MCF 10A (cell line): ENCODE data around the gene UBQLN3. TPM values are rescaled to one million over a fixed set of nuclear protein-coding genes. Genes with fewer than 3 reads are reported as not detected.

ENCODE experiments used
- BruUV-seq: library from RNA; stranded (reverse); fragments of 400-500 nt; replicated peaks from 2 replicates; lab custom pipeline; 2021; lab: Mats Ljungman, UMichigan
- CTCF ChIA-PET: fragments of 300-600 bp; sonication (Branson Sonifier 250); formaldehyde crosslinking; extraction: SDS; loops from one replicate; lab custom pipeline; 2021; ENCODE audit warnings: antibody characterized with exemption, inconsistent platforms; lab: Yijun Ruan, JAX
- POLR2A ChIA-PET: fragments of 300-600, 350-650 bp; sonication (Branson Sonifier 250); formaldehyde crosslinking; extraction: SDS; loops from one replicate; lab custom pipeline; 2020; ENCODE audit warnings: antibody characterized with exemption, inconsistent platforms; lab: Yijun Ruan, JAX
- DNase-seq: peaks from one replicate; pipeline ENCODE4 v3.0.0-alpha.2; 2018; ENCODE audit not compliant: unreplicated experiment
- H3K27ac Mint-ChIP-seq: one replicate; pipeline ENCODE4 v1.8.0; 2022; ENCODE audit warnings: mild to moderate bottlenecking, low read depth, mixed read lengths; ENCODE audit not compliant: unreplicated experiment
- H3K27me3 Mint-ChIP-seq: one replicate; pipeline ENCODE4 v1.8.0; 2022; ENCODE audit warnings: mixed read lengths; ENCODE audit not compliant: insufficient read depth, unreplicated experiment
- H3K36me3 Mint-ChIP-seq: one replicate; pipeline ENCODE4 v1.8.0; 2022; ENCODE audit warnings: mild to moderate bottlenecking, moderate library complexity, mixed read lengths; ENCODE audit not compliant: insufficient read depth, unreplicated experiment
- H3K4me1 Mint-ChIP-seq: one replicate; pipeline ENCODE4 v1.8.0; 2022; ENCODE audit warnings: mixed read lengths; ENCODE audit not compliant: insufficient read depth, unreplicated experiment
- H3K4me3 Mint-ChIP-seq: one replicate; pipeline ENCODE4 v1.8.0; 2022; ENCODE audit warnings: mild to moderate bottlenecking, moderate library complexity, mixed read lengths; ENCODE audit not compliant: unreplicated experiment
- H3K9me3 Mint-ChIP-seq: one replicate; pipeline ENCODE4 v1.8.0; 2022; ENCODE audit warnings: mixed read lengths; ENCODE audit not compliant: unreplicated experiment
- CTCF ChIP-seq: fragments of 200-600 bp; IDR thresholded peaks from one replicate; pipeline ENCODE4 v1.8.0; 2022; ENCODE audit warnings: antibody characterized with exemption, mild to moderate bottlenecking; ENCODE audit not compliant: unreplicated experiment
- intact Hi-C: fragments of 100-400 bp; cut with micrococcal nuclease; formaldehyde crosslinking; loops from 2 replicates; pipeline ENCODE4 v1.14.1; 2022
- total RNA-seq: library from RNA; stranded (reverse); gene quantifications from 2 replicates; pipeline ENCODE4 v1.2.3, GENCODE V29; 2022

UBQLN3 gene
- total RNA-seq, 1 experiment from 2014 or later, result not detected

GRCh38 chr11:5500393-5500801 lies 9.4 kb downstream of the UBQLN3 start:
- H3K36me3 Mint-ChIP-seq, result no peaks in the 10 kb centered on the region
- H3K27me3 Mint-ChIP-seq, result peaks cover 14% of the 10 kb centered on the region
- no peak for DNase-seq
- POLR2A ChIA-PET, result no interaction called here
- intact Hi-C loops, result no loop called here
- CTCF ChIA-PET, result interaction anchor here (0.6 kb wide), 1 partner anchor 827 kb away, joined by 4 read pairs; no protein-coding TSS in a partner anchor
- no peaks in the 10 kb centered on the region for H3K4me1 Mint-ChIP-seq
- no peaks in the 10 kb centered on the region for H3K9me3 Mint-ChIP-seq
- no TSS peak for BruUV-seq
- H3K4me3 Mint-ChIP-seq, result no peak overlapping the region
- H3K27ac Mint-ChIP-seq, result no peak overlapping the region
- TF ChIP-seq CTCF, result no peak

GRCh38 chr11:5499671-5500070 lies 10.1 kb downstream of the UBQLN3 start:
- Mint-ChIP-seq H3K27ac (no peak overlapping the region), H3K9me3 (no peaks in the 10 kb centered on the region)
- intact Hi-C loops, result no loop called here

GRCh38 chr11:5489576-5490357 lies 20.0 kb downstream of the UBQLN3 start:
- CTCF ChIA-PET, result no interaction called here
- no peak for DNase-seq
- Mint-ChIP-seq H3K9me3 (no peaks in the 10 kb centered on the region), H3K4me3 (no peak overlapping the region), H3K4me1 (no peaks in the 10 kb centered on the region), H3K36me3 (no peaks in the 10 kb centered on the region), H3K27me3 (peaks cover 38% of the 10 kb centered on the region), H3K27ac (no peak overlapping the region)
- POLR2A ChIA-PET, result no interaction called here
- no TSS peak for BruUV-seq
- intact Hi-C loops, result no loop called here
- no peak for TF ChIP-seq CTCF

More at GRCh38 chr11:5499671-5500070, 10.1 kb downstream of the UBQLN3 start:
- Mint-ChIP-seq H3K4me3 (no peak overlapping the region), H3K27me3 (peaks cover 14% of the 10 kb centered on the region), H3K4me1 (no peaks in the 10 kb centered on the region), H3K36me3 (no peaks in the 10 kb centered on the region)
- no peak for TF ChIP-seq CTCF
- POLR2A ChIA-PET, result no interaction called here
- no TSS peak for BruUV-seq
- DNase-seq, result no peak
- CTCF ChIA-PET, result no interaction called here

GRCh38 chr11:5488798-5489399 lies 20.9 kb downstream of the UBQLN3 start:
- Mint-ChIP-seq H3K27me3 (peaks cover 43% of the 10 kb centered on the region), H3K9me3 (no peaks in the 10 kb centered on the region), H3K27ac (no peak overlapping the region), H3K4me1 (no peaks in the 10 kb centered on the region), H3K4me3 (no peak overlapping the region), H3K36me3 (no peaks in the 10 kb centered on the region)
- intact Hi-C loops, result no loop called here
- DNase-seq, result no peak
- ChIA-PET POLR2A (no interaction called here), CTCF (no interaction called here)
- TF ChIP-seq CTCF, result no peak
- BruUV-seq, result no TSS peak
